ENCODE results near the gene SCAF4.
"Not testable (repeated sequence)": the region's sequence is repeated elsewhere in the genome, so short reads cannot be mapped to it uniquely, and the experiment has no call there.

Gene SCAF4

DNA sequence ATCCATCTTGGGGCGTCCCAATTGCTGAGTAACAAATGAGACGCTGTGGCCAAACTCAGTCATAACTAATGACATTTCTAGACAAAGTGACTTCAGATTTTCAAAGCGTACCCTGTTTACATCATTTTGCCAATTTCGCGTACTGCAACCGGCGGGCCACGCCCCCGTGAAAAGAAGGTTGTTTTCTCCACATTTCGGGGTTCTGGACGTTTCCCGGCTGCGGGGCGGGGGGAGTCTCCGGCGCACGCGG lies 72.7 kb downstream of the SCAF4 start:
- DNase-seq, result no peak
- in situ Hi-C loops (cut with MboI; ENCODE audit: low pct_unique_long_range_greater_than_20kb, low sequenced_read_pairs), result no loop called here

DNA sequence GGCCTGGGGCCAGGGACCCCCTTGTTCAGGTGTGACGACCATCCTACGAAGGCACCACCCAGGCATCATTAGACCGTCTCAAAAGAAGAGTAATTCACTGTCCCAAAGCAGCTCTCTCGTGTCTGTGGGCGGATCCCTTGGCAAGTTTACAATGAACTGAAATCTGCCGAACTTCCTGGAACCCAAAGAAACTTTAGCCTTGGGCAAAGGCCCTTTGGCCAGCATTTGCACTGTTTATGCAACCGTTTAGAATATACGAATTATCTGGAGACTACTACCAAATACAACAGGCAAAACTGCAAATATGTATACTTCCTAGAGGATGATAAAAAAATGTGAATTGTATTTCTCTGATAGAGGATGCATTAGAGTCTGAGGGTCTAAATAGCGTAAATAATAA lies 73.9 kb downstream of the SCAF4 start:
- in situ Hi-C loops (cut with MboI; ENCODE audit: low pct_unique_long_range_greater_than_20kb, low sequenced_read_pairs), result no loop called here

DNA sequence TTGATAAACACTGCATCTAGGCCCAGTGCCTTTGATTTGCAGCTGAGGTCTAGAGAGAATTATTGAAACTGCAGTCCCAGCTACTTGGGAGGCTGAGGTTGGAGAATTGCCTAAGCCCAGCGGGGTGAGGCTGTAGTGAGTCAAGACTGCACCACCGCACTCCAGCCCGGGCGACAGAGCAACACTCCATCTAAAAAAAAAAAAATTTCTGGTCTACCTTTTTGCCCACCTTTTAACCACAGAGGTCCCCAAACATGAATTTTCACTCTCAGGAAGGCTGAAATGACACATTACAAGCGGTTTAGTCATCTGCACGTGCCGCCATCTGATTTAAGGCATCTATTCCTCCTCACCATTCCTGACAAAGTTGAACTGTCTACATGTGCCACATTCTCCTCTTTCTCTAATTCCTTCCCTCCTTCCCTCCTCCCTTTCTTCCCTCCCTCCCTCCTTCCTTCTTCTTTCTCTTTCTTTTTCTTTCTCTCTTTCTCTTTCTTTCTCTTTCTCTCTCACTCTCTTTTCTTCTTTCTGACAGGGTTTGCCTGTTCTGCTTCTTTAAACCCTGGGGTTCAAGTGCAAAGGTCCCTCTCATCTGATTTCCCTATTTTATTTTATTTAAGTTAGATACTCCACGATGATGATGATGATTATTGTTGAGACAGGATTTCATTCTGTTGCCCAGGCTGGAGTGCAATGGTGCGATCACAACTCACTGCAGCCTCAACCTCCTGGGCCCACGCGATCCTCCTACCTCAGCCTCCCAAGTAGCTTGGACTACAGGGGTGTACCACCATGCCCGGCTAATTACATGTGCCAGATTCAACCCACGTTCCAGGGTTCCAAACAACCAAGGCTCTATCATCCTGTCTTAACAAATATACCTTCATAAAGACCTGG lies 75.5 kb downstream of the SCAF4 start:
- in situ Hi-C loops (cut with MboI; ENCODE audit: low pct_unique_long_range_greater_than_20kb, low sequenced_read_pairs), result no loop called here
- no peak for DNase-seq

More for the DNA sequence above, 73.9 kb downstream of the SCAF4 start:
- DNase-seq, result no peak

DNA sequence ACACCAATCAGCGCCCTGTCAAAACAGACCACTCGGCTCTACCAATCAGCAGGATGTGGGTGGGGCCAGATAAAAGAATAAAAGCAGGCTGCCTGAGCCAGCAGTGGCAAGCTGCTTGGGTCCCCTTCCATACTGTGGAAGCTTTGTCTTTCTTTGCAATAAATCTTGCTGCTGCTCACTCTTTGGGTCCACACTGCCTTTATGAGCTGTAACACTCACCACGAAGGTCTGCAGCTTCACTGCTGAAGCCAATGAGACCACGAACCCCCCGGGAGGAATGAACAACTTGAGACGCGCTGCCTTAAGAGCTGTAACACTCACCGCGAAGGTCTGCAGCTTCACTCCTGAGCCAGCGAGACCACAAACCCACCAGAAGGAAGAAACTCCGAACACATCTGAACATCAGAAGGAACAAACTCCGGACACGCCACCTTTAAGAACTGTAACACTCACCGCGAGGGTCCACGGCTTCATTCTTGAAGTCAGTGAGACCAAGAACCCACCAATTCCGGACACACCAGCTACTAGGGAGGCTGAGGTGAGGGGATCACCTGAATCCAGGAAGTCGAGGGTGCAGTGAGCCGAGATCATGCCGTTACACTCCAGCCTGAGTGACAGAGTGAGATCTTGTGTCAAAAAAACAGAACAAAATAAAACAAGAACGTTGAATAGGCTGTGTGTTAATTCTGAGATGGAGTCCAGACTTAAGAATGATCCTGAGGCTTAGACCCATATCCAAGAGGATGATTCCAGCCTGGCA lies 76.9 kb downstream of the SCAF4 start:
- in situ Hi-C loops (cut with MboI; ENCODE audit: low pct_unique_long_range_greater_than_20kb, low sequenced_read_pairs); DNase-seq: not testable (repeated sequence)

DNA sequence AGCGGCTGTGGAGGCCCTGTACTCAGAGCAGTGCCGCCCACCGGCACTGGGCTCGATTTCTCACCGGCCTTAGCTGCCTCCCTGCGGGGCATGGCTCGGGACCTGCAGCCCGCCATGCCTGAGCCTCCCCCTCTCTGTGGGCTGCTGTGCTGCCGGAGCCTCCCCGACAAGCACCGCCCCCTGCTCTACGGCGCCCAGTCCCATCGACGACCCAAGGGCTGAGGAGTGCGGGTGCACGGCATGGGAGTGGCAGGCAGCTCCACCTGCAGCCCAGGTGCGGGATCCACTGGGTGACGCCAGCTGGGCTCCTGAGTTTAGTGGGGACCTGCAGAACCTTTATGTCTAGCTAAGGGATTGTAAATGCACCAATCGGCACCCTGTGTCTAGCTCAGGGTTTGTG lies 77.6 kb downstream of the SCAF4 start:
- DNase-seq, result no peak
- in situ Hi-C loops (cut with MboI; ENCODE audit: low pct_unique_long_range_greater_than_20kb, low sequenced_read_pairs), result no loop called here

DNA sequence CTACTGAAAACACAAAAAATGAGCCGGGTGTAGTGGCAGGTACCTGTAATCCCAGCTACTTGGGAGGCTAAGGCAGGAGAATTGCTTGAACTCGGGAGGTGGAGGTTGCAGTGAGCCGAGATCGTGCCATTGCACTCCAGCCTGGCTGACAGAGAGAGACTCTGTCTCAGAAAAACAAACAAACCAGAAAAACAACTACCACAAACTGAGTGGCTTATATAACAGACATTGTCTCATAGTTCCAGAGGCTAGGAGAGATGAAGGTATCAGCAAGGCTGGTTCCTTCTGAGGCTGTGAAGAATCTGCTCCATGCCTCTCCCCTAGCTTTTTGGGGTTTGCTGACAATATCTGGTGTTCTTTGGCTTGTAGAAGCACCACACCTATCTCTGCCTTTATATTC lies 80.4 kb downstream of the SCAF4 start:
- in situ Hi-C loops (cut with MboI; ENCODE audit: low pct_unique_long_range_greater_than_20kb, low sequenced_read_pairs); DNase-seq: not testable (repeated sequence)

DNA sequence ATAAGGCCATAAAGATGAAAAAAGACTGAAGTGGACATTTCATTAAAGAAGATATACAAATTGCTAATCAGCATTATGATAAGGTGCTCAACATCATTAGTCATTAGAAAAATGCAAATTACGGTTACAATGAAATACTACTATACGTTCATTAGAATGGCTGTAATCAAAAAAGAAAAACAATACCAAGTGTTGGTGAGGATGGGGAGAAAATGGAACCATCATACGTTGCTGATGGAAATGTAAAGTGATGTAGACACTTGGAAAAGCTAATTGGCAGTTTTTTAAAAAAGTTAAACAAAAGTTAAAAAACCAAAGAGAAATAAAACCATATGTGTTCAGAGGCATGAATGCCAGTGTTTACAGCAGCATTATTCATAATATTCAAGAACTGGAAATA lies 81.0 kb downstream of the SCAF4 start:
- no peak for DNase-seq
- in situ Hi-C loops (cut with MboI; ENCODE audit: low pct_unique_long_range_greater_than_20kb, low sequenced_read_pairs), result no loop called here

DNA sequence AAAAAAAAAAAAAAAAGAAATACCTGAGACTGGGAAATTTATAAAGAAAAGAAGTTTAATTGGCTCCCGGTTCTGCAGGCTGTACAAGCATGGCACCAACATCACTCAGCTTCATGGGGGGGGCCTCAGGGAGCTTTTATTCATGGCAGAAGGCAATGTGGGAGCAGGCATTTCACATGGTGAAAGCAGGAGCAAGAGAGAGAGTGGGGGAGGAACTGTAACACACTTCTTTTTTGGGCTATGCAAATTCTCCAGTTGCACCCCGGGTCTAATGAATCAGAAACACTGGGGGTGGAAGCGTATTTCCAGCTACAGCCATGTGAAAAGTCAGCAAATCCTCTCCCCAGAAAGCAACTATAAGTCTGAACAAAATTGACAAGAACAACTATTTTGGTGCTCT lies 84.3 kb downstream of the SCAF4 start:
- in situ Hi-C loops (cut with MboI; ENCODE audit: low pct_unique_long_range_greater_than_20kb, low sequenced_read_pairs), result no loop called here
- no peak for DNase-seq

DNA sequence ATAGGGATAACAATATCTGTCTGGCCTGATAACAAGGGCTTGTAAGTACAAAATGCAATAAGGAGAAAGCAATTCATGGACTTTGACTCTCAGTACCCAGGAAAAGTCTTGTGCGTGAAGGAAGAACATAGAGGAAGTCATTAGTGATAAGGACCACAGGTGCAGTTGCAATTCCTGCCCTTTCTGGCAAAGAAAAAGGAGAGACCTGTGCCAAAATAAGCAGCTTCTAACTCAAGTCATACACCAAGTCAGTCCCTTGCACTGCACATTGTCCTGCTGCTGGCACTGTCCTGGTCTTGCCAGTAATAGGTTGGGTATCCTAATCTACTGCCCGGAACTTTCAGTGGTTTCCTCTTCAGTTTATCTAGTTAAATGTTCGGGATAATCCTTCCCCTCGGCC lies 87.3 kb downstream of the SCAF4 start:
- in situ Hi-C loops (cut with MboI; ENCODE audit: low pct_unique_long_range_greater_than_20kb, low sequenced_read_pairs), result no loop called here
- DNase-seq, result no peak

DNA sequence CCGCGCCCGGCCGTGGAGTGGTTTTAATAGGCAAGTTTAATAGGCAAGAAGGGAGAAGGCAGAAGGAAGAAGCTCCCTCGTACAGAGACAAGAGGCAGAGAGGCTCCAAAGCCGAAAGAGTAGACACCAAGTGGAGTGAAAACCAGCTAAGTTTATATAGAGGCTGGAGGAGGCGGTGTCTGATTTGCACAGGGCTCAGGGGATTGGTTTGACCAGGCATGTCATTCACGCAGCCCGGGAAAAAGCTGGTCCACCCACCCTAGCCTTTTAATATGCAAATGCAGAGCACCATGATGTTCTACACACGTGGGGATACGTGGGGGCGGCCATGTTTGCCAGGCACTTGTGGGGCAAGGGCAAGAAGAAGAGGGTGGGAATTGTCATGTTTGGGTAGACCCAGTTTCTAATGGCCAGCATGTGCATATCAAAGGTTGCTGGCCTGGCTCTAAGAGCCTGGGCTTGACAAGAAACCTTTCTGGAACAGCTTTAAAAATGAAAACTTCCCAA lies 90.4 kb downstream of the SCAF4 start:
- DNase-seq, result no peak
- in situ Hi-C loops (cut with MboI; ENCODE audit: low pct_unique_long_range_greater_than_20kb, low sequenced_read_pairs), result no loop called here

DNA sequence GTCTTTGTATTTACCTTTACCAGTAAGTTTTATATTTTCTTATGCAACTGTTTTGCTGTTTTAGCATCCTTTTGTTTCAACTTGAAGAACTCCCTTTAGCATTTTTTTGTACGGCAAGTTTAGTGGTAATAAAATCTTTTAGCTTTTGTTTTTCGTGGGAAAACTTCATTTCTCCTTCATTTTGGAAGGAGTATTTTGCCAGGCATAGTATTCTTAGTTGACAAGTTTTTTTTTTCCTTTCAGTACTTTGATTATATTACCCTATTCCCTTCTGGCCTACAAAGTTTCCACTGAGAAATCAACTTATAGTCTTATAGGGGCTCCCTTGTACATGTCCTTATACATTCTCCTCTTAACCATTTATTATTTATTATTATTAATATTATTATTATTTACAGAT lies 95.0 kb downstream of the SCAF4 start:
- in situ Hi-C loops (cut with MboI; ENCODE audit: low pct_unique_long_range_greater_than_20kb, low sequenced_read_pairs), result no loop called here

DNA sequence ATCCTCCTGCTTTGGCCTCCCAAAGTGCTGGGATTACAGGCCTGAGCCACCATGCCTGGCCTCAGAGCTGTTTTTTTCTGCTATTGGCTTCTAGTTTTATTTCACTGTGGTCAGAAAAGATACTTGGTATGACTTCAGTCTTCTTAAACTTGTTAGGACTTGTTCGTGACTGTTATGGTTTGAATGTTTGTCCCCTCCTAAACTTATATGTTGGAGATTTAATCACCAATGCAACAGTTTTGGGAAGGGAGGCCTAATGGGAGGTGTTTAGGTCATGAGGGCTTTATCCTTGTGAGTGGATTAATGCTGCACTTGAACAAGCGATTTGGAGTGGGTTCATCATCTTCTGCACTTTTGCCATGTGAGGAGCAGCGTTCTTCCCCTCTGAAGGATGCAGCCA lies 96.9 kb downstream of the SCAF4 start:
- no peak for DNase-seq
- in situ Hi-C loops (cut with MboI; ENCODE audit: low pct_unique_long_range_greater_than_20kb, low sequenced_read_pairs), result no loop called here

More for the DNA sequence above, 95.0 kb downstream of the SCAF4 start:
- DNase-seq, result no peak

DNA sequence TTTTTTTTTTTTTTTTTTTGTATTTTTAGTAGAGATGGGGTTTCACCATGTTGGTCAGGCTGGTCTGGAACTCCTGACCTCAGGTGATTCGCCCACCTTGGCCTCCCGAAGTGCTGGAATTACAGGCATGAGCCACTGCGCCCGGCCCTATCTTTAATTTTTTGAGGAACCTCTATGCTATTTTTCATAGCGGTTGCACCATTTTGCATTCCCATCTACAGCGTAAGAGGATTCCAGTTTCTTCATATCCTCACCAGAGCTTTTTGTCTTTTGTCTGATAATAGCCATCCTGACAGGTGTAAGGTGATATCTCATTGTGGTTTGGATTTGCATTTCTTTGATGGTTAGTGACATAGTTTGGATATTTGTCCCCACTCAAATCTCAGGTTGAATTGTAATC lies 100.0 kb downstream of the SCAF4 start:
- DNase-seq; in situ Hi-C loops (cut with MboI; ENCODE audit: low pct_unique_long_range_greater_than_20kb, low sequenced_read_pairs): not testable (repeated sequence)

DNA sequence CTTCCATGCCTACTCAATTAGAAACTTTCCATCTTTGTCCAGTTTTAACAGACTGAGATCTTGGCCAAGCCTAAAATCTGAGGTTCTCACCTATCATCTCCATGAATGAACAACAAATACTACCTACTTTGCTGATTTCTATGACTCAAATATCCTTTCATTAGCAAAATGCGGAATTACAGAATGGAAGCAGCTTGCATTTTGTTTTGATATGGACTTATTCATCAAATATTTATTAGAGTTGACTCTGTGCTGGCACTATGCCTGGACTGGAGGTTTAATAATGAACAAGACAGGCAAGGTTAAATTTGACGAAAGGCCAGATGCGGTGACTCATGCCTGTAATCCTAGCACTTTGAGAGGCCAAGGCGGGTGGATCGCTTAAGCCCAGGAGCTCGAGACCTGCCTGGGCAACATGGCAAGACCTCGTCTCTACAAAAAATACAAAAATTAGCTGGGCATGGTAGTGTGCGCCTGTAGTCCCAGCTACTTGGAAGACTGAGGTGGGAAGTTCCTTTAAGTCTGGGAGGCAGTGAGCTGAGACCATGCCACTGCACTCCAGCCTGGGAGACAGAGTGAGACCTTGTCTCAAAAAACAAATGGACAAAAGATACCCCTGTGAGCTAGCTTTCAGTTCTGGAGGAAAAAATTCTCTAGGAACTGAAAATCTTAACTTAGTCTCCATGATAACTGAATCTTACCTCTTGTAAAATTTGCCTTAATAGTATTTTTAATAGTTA lies 101.8 kb downstream of the SCAF4 start:
- no peak for DNase-seq
- in situ Hi-C loops (cut with MboI; ENCODE audit: low pct_unique_long_range_greater_than_20kb, low sequenced_read_pairs), result no loop called here

DNA sequence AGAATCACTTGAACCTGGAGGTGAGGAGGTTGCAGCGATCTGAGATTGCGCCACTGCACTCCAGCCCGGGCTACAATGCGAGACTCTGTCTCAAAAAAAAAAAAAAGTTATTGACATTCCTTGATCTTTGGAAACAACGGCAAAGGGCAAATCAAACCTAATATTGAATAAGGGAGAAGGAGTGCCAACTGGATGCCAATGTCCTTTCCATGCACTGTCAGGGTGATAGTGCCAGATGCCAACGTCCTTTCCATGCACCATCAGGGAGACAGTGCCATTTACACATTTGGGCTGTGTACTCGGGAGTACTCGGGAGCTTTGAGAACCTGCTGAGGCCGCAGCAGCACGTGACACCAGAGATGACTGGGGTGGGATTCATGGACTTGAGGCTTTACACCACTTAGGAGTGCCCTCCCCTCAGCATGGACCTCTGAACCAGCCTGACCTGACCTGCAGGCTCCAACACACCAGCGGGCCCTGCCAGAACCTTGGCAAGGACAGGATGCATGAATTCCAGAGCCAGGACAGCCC lies 106.9 kb downstream of the SCAF4 start:
- in situ Hi-C loops (cut with MboI; ENCODE audit: low pct_unique_long_range_greater_than_20kb, low sequenced_read_pairs), result no loop called here
- DNase-seq, result no peak

DNA sequence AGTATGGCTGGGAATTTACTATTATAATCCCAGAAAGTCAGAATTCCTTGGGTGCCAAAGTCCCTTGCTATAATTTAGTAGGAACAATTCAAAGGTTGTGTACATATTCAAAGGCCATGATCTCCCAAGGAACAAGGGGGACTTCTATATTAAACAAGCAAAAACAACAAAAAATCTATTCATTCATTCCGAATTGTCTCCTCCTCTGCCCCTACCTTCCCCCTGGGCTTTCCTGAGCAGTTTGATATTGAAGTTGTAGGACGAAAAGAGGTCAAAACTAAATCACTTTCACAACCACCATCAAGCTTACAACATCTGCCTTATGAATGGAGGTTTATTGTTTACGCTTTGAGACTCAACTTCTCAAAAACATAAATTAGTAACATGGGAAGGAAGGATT lies 107.7 kb downstream of the SCAF4 start:
- in situ Hi-C loops (cut with MboI; ENCODE audit: low pct_unique_long_range_greater_than_20kb, low sequenced_read_pairs), result no loop called here
- no peak for DNase-seq

DNA sequence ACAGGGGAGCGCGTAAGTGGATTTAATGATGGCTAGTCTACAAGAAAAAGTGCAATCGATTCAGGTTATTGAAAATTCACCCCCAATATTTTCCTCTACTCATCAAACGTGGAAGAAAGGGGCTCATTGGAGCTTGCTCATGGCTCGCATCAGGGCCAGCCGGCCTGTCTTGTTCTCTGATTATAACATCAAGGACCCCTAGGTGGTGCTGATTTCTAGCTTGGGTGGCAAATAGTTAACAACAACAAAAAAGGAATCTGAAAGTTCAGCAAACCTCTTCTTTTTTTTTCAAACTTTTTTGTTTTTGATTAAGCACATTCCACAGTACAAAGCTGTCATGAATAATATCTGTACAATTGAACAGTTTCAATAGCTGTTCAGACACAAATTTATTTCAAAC lies 108.3 kb downstream of the SCAF4 start:
- no peak for DNase-seq

DNA sequence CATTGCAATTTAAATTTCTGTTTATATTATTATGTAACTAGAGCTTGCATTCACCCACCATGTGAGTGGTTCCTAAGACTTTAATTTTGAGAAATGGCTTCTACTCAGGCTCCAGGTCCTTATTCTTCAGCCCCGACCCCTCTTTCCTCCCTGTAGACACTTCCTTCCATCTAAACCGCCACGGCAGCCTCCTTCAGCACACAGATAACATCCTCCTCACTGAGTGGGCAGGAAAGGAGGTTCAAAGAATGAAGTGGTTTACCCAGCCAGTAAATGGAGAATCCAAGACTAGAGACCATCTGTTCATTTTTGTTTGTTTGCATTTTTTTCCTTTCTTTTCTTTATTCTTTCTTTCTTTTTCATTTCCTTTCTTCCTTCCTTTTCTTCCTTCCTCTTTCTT lies 109.5 kb downstream of the SCAF4 start:
- in situ Hi-C loops (cut with MboI; ENCODE audit: low pct_unique_long_range_greater_than_20kb, low sequenced_read_pairs), result no loop called here
- no peak for DNase-seq

More for the DNA sequence above, 108.3 kb downstream of the SCAF4 start:
- in situ Hi-C loops (cut with MboI; ENCODE audit: low pct_unique_long_range_greater_than_20kb, low sequenced_read_pairs), result no loop called here

Measured in KBM-7 (cell line).